HG02759 (cell line): ENCODE measurements around the gene RPL28.
A peak's percentile ranks its signal among the peaks of the same experiment; 100 is the strongest.

ENCODE experiments used
- ATAC-seq: cut with Tn5 transposase; IDR thresholded peaks from one replicate; pipeline ENCODE4 v1.9.1; 2021; ENCODE audit warnings: mild to moderate bottlenecking, moderate library complexity; ENCODE audit not compliant: unreplicated experiment

The RPL28 gene

GRCh38 chr19:55385724-55386492, at the start of gene RPL28:
TSS of gene RPL28 (plus strand) at chr19:55385932. CDS start at chr19:55386358, 426 bp downstream.
- peak; percentile 66 for ATAC-seq

GRCh38 chr19:55336101-55336500, 49.6 kb upstream of the RPL28 start:
- ATAC-seq = no peak

- peak; percentile 83 for ATAC-seq
These were observed 46.4 kb upstream of the RPL28 start, which contains the start of gene KMT5C for GRCh38 chr19:55339105-55339888. TSS of gene KMT5C (plus strand) at chr19:55339876. CDS start at chr19:55341937, 2,061 bp downstream.

- ATAC-seq = no peak
These were observed 45.6 kb upstream of the RPL28 start for GRCh38 chr19:55339889-55340783.

- no peak for ATAC-seq
These were observed 45.0 kb upstream of the RPL28 start for GRCh38 chr19:55340784-55341147.

- ATAC-seq = no peak
These were observed 44.6 kb upstream of the RPL28 start for GRCh38 chr19:55341171-55341588.

GRCh38 chr19:55341595-55342531, 43.9 kb upstream of the RPL28 start:
- ATAC-seq = no peak

GRCh38 chr19:55344444-55344843, 41.3 kb upstream of the RPL28 start:
- ATAC-seq = no peak

- ATAC-seq = no peak
These were observed 40.5 kb upstream of the RPL28 start for GRCh38 chr19:55345101-55345817.

GRCh38 chr19:55345818-55346724, 39.7 kb upstream of the RPL28 start:
- ATAC-seq = no peak

- no peak for ATAC-seq
These were observed 38.8 kb upstream of the RPL28 start for GRCh38 chr19:55346725-55347441.

- no peak for ATAC-seq
These were observed 38.2 kb upstream of the RPL28 start for GRCh38 chr19:55347442-55348009.

GRCh38 chr19:55348317-55349034, 37.3 kb upstream of the RPL28 start:
- no peak for ATAC-seq

- ATAC-seq = no peak
These were observed 35.0 kb upstream of the RPL28 start for GRCh38 chr19:55350620-55351315.

GRCh38 chr19:55352040-55352439, 33.7 kb upstream of the RPL28 start:
- ATAC-seq = no peak

GRCh38 chr19:55352549-55353145, 33.1 kb upstream of the RPL28 start:
- no peak for ATAC-seq
